HepG2 (cell line): ENCODE results near the gene FITM1. TPM values are rescaled to one million over a fixed set of nuclear protein-coding genes. Genes with fewer than 3 reads are reported as not detected.

Source experiments
- ELF1 ChIP-seq: sonication (generic); formaldehyde crosslinking; IDR thresholded peaks from 2 replicates; pipeline ENCODE4 v1.4.0; 2020; ENCODE audit warnings: missing genetic modification reagents
- JUNB ChIP-seq: sonication (generic); formaldehyde crosslinking; IDR thresholded peaks from 2 replicates; pipeline ENCODE4 v1.8.0; 2022; ENCODE audit warnings: missing genetic modification reagents, mild to moderate bottlenecking, borderline replicate concordance
- KLF15 ChIP-seq: sonication (generic); formaldehyde crosslinking; IDR thresholded peaks from 2 replicates; pipeline ENCODE4 v1.8.1; 2023; ENCODE audit warnings: borderline replicate concordance, mild to moderate bottlenecking, inconsistent platforms, missing genetic modification reagents, mixed read lengths
- PTBP1 ChIP-seq: fragments of 200-400 bp; formaldehyde crosslinking; IDR thresholded peaks from 2 replicates; pipeline ENCODE4 v1.6.1; 2018; ENCODE audit warnings: low read length, low read depth; ENCODE audit not compliant: poor library complexity, severe bottlenecking
- RARG ChIP-seq: sonication (generic); formaldehyde crosslinking; IDR thresholded peaks from 2 replicates; pipeline ENCODE4 v1.4.0; 2020; ENCODE audit warnings: low read depth, mild to moderate bottlenecking, missing genetic modification reagents
- RBFOX2 ChIP-seq: fragments of 200-400 bp; formaldehyde crosslinking; IDR thresholded peaks from 2 replicates; pipeline ENCODE4 v1.6.1; 2017; ENCODE audit warnings: low read depth, mild to moderate bottlenecking, low read length
- REXO4 ChIP-seq: sonication (generic); formaldehyde crosslinking; IDR thresholded peaks from 2 replicates; pipeline ENCODE4 v1.8.0; 2022; ENCODE audit warnings: missing genetic modification reagents, mild to moderate bottlenecking, borderline replicate concordance
- RFX3 ChIP-seq: IDR thresholded peaks from 2 replicates; pipeline ENCODE4 v1.6.1; 2016; ENCODE audit warnings: missing biosample characterization, missing genetic modification reagents
- SIN3A ChIP-seq: IDR thresholded peaks from 2 replicates; pipeline ENCODE4 v1.6.1; 2011; ENCODE audit warnings: low read depth, mild to moderate bottlenecking, control low read depth, low read length, borderline replicate concordance
- SMAD9 ChIP-seq: sonication (generic); formaldehyde crosslinking; IDR thresholded peaks from 2 replicates; pipeline ENCODE4 v1.5.1; 2020; ENCODE audit warnings: mild to moderate bottlenecking, missing genetic modification reagents
- THYN1 ChIP-seq: sonication (generic); formaldehyde crosslinking; IDR thresholded peaks from 2 replicates; pipeline ENCODE4 v1.8.1; 2023; ENCODE audit warnings: low read depth, mild to moderate bottlenecking, moderate library complexity, missing genetic modification reagents, borderline replicate concordance
- ZNF124 ChIP-seq: sonication (generic); formaldehyde crosslinking; IDR thresholded peaks from 2 replicates; pipeline ENCODE4 v1.4.0; 2020; ENCODE audit warnings: missing genetic modification reagents
- ZNF589 ChIP-seq: sonication (generic); formaldehyde crosslinking; conservative IDR thresholded peaks from 2 replicates; pipeline ENCODE4 v1.8.0; 2022; ENCODE audit warnings: mild to moderate bottlenecking, moderate library complexity, missing genetic modification reagents
- ZNF616 ChIP-seq: sonication (generic); formaldehyde crosslinking; IDR thresholded peaks from 2 replicates; pipeline ENCODE4 v1.5.0; 2020; ENCODE audit warnings: low read depth, mild to moderate bottlenecking, missing genetic modification reagents
- polyA plus RNA-seq, 8 experiments: library from polyadenylated mRNA; depleted of rRNA in 3 of 8; stranded (reverse) in 7 of 8; unstranded in 1 of 8; fragments of >200 nt; fragmentation: Illumina TruSeq in 4 of 8; extraction: Trizol in 4 of 8; gene quantifications; 2 replicates each; pipeline versions ENCODE4 v1.2.1 to v1.2.3, GENCODE V29; 2011 to 2016; ENCODE audit warnings: low read depth in 4 of 8, missing spikeins in 1 of 8, mixed read lengths in 1 of 8; ENCODE audit not compliant: insufficient read depth in 1 of 8
- total RNA-seq, 5 experiments: library from RNA; depleted of rRNA; stranded (reverse); fragments of >200 nt; fragmentation: Illumina TruSeq; extraction: Trizol; gene quantifications; 2 replicates each; pipeline ENCODE4 v1.2.3, GENCODE V29; 2016; ENCODE audit warnings: low read depth in 1 of 5
- TF ChIP-seq, protein P1 (sequence below): sonication (generic); formaldehyde crosslinking; IDR thresholded peaks from 2 replicates; pipeline ENCODE4 v1.4.0; 2020; ENCODE audit warnings: missing genetic modification reagents, mild to moderate bottlenecking, borderline replicate concordance
- TF ChIP-seq, protein P2 (sequence below): sonication (generic); formaldehyde crosslinking; IDR thresholded peaks from 2 replicates; pipeline ENCODE4 v1.4.0; 2020; ENCODE audit warnings: mild to moderate bottlenecking, missing genetic modification reagents
- TF ChIP-seq, protein P3 (sequence below): sonication (generic); formaldehyde crosslinking; IDR thresholded peaks from 2 replicates; pipeline ENCODE4 v1.4.0; 2020; ENCODE audit warnings: missing genetic modification reagents
- TF ChIP-seq, protein P4 (sequence below): sonication (generic); formaldehyde crosslinking; IDR thresholded peaks from 2 replicates; pipeline ENCODE4 v1.5.0; 2020; ENCODE audit warnings: mild to moderate bottlenecking, missing genetic modification reagents

FITM1 gene
- total and polyA plus RNA-seq, 2 of the 13 experiments (the other 11 are each of a cell fraction or from before 2014, with no cell fraction given), result 2.7 to 5.8 TPM

DNA sequence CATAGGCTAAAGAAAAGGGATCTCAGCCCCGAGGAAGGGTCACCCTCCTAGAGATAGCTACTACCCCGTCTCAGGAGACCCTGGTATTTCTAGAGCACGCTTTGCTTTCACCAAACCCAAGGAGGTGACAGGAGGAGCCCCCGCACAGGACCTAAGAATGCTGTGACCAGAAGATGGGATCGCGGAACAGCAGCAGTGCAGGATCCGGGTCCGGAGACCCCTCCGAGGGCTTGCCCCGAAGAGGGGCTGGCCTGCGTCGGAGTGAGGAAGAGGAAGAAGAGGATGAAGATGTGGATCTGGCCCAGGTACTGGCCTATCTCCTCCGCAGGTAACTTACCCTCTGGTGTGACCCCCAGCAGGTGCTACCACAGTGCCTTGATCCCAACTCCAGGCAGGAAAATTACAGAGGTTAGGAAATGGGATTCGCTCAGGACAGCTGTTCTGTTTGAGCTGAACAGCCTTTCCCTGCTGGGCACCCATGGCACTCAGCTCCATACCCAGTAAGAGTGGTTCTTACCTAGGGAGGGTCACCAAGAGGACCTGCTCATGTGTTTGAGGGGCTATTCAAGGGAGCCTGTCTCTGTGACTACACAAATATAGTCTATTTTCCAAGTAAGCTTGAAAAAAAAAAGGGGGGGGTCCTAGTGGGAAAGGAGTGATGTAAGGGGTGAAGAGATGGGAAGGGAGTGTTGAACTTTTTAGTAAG, 14.9 kb upstream of the FITM1 start (continued):
- TF ChIP-seq, protein P1, sequence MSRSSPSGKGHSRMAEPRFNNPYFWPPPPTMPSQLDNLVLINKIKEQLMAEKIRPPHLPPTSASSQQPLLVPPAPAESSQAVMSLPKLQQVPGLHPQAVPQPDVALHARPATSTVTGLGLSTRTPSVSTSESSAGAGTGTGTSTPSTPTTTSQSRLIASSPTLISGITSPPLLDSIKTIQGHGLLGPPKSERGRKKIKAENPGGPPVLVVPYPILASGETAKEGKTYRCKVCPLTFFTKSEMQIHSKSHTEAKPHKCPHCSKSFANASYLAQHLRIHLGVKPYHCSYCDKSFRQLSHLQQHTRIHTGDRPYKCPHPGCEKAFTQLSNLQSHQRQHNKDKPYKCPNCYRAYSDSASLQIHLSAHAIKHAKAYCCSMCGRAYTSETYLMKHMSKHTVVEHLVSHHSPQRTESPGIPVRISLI (CRISPR knock-in tag), result no peak
- TF ChIP-seq REXO4 (CRISPR knock-in tag) (no peak), THYN1 (CRISPR knock-in tag) (no peak), ZNF124 (no peak; the same call in 1 of the 2 replicates), RBFOX2 (no peak), SMAD9 (peak; percentile 20; the same call in 1 of the 2 replicates), ELF1 (CRISPR knock-in tag) (no peak), ZNF589 (CRISPR knock-in tag) (no peak), PTBP1 (peak; percentile 60), JUNB (no peak), RFX3 (CRISPR knock-in tag) (no peak), ZNF616 (CRISPR knock-in tag) (no peak), SIN3A (0 out of 2 replicates have a peak, but pooled peaks have one; percentile 2), RARG (CRISPR knock-in tag) (no peak; the same call in 1 of the 2 replicates), KLF15 (CRISPR knock-in tag) (no peak)
- TF ChIP-seq, protein P2, sequence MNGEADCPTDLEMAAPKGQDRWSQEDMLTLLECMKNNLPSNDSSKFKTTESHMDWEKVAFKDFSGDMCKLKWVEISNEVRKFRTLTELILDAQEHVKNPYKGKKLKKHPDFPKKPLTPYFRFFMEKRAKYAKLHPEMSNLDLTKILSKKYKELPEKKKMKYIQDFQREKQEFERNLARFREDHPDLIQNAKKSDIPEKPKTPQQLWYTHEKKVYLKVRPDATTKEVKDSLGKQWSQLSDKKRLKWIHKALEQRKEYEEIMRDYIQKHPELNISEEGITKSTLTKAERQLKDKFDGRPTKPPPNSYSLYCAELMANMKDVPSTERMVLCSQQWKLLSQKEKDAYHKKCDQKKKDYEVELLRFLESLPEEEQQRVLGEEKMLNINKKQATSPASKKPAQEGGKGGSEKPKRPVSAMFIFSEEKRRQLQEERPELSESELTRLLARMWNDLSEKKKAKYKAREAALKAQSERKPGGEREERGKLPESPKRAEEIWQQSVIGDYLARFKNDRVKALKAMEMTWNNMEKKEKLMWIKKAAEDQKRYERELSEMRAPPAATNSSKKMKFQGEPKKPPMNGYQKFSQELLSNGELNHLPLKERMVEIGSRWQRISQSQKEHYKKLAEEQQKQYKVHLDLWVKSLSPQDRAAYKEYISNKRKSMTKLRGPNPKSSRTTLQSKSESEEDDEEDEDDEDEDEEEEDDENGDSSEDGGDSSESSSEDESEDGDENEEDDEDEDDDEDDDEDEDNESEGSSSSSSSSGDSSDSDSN, result no peak
- TF ChIP-seq, protein P3, sequence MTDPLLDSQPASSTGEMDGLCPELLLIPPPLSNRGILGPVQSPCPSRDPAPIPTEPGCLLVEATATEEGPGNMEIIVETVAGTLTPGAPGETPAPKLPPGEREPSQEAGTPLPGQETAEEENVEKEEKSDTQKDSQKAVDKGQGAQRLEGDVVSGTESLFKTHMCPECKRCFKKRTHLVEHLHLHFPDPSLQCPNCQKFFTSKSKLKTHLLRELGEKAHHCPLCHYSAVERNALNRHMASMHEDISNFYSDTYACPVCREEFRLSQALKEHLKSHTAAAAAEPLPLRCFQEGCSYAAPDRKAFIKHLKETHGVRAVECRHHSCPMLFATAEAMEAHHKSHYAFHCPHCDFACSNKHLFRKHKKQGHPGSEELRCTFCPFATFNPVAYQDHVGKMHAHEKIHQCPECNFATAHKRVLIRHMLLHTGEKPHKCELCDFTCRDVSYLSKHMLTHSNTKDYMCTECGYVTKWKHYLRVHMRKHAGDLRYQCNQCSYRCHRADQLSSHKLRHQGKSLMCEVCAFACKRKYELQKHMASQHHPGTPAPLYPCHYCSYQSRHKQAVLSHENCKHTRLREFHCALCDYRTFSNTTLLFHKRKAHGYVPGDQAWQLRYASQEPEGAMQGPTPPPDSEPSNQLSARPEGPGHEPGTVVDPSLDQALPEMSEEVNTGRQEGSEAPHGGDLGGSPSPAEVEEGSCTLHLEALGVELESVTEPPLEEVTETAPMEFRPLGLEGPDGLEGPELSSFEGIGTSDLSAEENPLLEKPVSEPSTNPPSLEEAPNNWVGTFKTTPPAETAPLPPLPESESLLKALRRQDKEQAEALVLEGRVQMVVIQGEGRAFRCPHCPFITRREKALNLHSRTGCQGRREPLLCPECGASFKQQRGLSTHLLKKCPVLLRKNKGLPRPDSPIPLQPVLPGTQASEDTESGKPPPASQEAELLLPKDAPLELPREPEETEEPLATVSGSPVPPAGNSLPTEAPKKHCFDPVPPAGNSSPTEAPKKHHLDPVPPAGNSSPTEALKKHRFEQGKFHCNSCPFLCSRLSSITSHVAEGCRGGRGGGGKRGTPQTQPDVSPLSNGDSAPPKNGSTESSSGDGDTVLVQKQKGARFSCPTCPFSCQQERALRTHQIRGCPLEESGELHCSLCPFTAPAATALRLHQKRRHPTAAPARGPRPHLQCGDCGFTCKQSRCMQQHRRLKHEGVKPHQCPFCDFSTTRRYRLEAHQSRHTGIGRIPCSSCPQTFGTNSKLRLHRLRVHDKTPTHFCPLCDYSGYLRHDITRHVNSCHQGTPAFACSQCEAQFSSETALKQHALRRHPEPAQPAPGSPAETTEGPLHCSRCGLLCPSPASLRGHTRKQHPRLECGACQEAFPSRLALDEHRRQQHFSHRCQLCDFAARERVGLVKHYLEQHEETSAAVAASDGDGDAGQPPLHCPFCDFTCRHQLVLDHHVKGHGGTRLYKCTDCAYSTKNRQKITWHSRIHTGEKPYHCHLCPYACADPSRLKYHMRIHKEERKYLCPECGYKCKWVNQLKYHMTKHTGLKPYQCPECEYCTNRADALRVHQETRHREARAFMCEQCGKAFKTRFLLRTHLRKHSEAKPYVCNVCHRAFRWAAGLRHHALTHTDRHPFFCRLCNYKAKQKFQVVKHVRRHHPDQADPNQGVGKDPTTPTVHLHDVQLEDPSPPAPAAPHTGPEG (CRISPR knock-in tag), result no peak
- TF ChIP-seq, protein P4, sequence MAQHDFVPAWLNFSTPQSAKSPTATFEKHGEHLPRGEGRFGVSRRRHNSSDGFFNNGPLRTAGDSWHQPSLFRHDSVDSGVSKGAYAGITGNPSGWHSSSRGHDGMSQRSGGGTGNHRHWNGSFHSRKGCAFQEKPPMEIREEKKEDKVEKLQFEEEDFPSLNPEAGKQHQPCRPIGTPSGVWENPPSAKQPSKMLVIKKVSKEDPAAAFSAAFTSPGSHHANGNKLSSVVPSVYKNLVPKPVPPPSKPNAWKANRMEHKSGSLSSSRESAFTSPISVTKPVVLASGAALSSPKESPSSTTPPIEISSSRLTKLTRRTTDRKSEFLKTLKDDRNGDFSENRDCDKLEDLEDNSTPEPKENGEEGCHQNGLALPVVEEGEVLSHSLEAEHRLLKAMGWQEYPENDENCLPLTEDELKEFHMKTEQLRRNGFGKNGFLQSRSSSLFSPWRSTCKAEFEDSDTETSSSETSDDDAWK (CRISPR knock-in tag), result no peak
